ENCODE data around the gene ENOPH1.
A peak's percentile ranks its signal among the peaks of the same experiment; 100 is the strongest.
"Not testable (repeated sequence)": the region's sequence is repeated elsewhere in the genome, so short reads cannot be mapped to it uniquely, and the experiment has no call there.

Gene ENOPH1

GRCh38 chr4:82402196-82402775, 28.1 kb upstream of the ENOPH1 start:
- TF ChIP-seq MYC (IDR thresholded peaks at IDR 0.05; ENCODE audit: low read depth, low read length) (no peak), POLR2A (IDR thresholded peaks at IDR 0.05; ENCODE audit: extremely low read depth, insufficient read length) (no peak), MAX (IDR thresholded peaks at IDR 0.05; ENCODE audit: low read depth, low read length) (no peak), CTCF (IDR thresholded peaks at IDR 0.05; ENCODE audit: low read depth, low read length) (no peak)
- no peak overlapping the region for H3K4me3 ChIP-seq (ENCODE audit: low read depth, low read length)
- no peak for DNase-seq (ENCODE audit: low read depth)

- H3K4me3 ChIP-seq (ENCODE audit: low read depth, low read length): no peak overlapping the region
- TF ChIP-seq MYC (IDR thresholded peaks at IDR 0.05; ENCODE audit: low read depth, low read length): no peak
- no peak for TF ChIP-seq MAX (IDR thresholded peaks at IDR 0.05; ENCODE audit: low read depth, low read length)
- DNase-seq (ENCODE audit: low read depth): no peak
Observed at GRCh38 chr4:82403725-82404124, 26.7 kb upstream of the ENOPH1 start.

- DNase-seq (ENCODE audit: low read depth); H3K4me3 ChIP-seq (ENCODE audit: low read depth, low read length): not testable (repeated sequence)
Observed at GRCh38 chr4:82415061-82415460, 15.3 kb upstream of the ENOPH1 start.

- TF ChIP-seq MYC (IDR thresholded peaks at IDR 0.05; ENCODE audit: low read depth, low read length): no peak
- TF ChIP-seq POLR2A (IDR thresholded peaks at IDR 0.05; ENCODE audit: extremely low read depth, insufficient read length): no peak
Observed at GRCh38 chr4:82415922-82416365, 14.4 kb upstream of the ENOPH1 start.

GRCh38 chr4:82419451-82419850, 10.9 kb upstream of the ENOPH1 start:
- TF ChIP-seq POLR2A (IDR thresholded peaks at IDR 0.05; ENCODE audit: extremely low read depth, insufficient read length): no peak
- no peak for TF ChIP-seq CTCF (IDR thresholded peaks at IDR 0.05; ENCODE audit: low read depth, low read length)
- TF ChIP-seq MYC (IDR thresholded peaks at IDR 0.05; ENCODE audit: low read depth, low read length): no peak
- no peak for TF ChIP-seq MAX (IDR thresholded peaks at IDR 0.05; ENCODE audit: low read depth, low read length)
- H3K4me3 ChIP-seq (ENCODE audit: low read depth, low read length): no peak overlapping the region
- peak; percentile 50 for DNase-seq (ENCODE audit: low read depth)

More at GRCh38 chr4:82415922-82416365, 14.4 kb upstream of the ENOPH1 start:
- DNase-seq (ENCODE audit: low read depth): no peak
- no peak overlapping the region for H3K4me3 ChIP-seq (ENCODE audit: low read depth, low read length)

GRCh38 chr4:82421796-82422560, 8.4 kb upstream of the ENOPH1 start:
- no peak for TF ChIP-seq CTCF (IDR thresholded peaks at IDR 0.05; ENCODE audit: low read depth, low read length)
- peak; percentile 30 for TF ChIP-seq POLR2A (IDR thresholded peaks at IDR 0.05; ENCODE audit: extremely low read depth, insufficient read length)
- DNase-seq (ENCODE audit: low read depth): peak; percentile 34
- H3K4me3 ChIP-seq (ENCODE audit: low read depth, low read length): no peak overlapping the region

GRCh38 chr4:82422616-82423015, 7.8 kb upstream of the ENOPH1 start:
- DNase-seq (ENCODE audit: low read depth): no peak
- TF ChIP-seq CTCF (IDR thresholded peaks at IDR 0.05; ENCODE audit: low read depth, low read length) (no peak), POLR2A (IDR thresholded peaks at IDR 0.05; ENCODE audit: extremely low read depth, insufficient read length) (no peak), MYC (IDR thresholded peaks at IDR 0.05; ENCODE audit: low read depth, low read length) (no peak), MAX (IDR thresholded peaks at IDR 0.05; ENCODE audit: low read depth, low read length) (no peak)

More at GRCh38 chr4:82422616-82423015, 7.8 kb upstream of the ENOPH1 start:
- no peak overlapping the region for H3K4me3 ChIP-seq (ENCODE audit: low read depth, low read length)
